ENCODE results near the gene MAPK8IP2. TPM values are rescaled to one million over a fixed set of nuclear protein-coding genes. Genes with fewer than 3 reads are reported as not detected.

MAPK8IP2 gene
- total RNA-seq, 5 donors from 2014 or later (not counting 1 experiment from before 2014, with no cell fraction given): 0.13 to 0.55 (median 0.39) TPM

GRCh38 chr22:50561401-50562358 is 38.9 kb upstream of the MAPK8IP2 start:
- H3K4me3 ChIP-seq (ENCODE audit: control insufficient read depth in 1 of 2, extremely low read depth in 1 of 2, low read length in 1 of 2): no peak overlapping the region
- peak in 4 of 35 experiments; percentile 31 to 49 (median 37) for DNase-seq
- POLR2A ChIA-PET: interaction anchor here in 1 of 2 donors (0.6 kb wide), 1 partner anchor 736 kb away, joined by 4 read pairs; no protein-coding TSS in a partner anchor

GRCh38 chr22:50562523-50563412 is 37.8 kb upstream of the MAPK8IP2 start, which contains the start of gene SYCE3:
Gene SYCE3, minus strand, starts transcription at chr22:50562919. Its CDS starts 6,514 bp downstream, at chr22:50556405.
- DNase-seq (peak; percentile 89 to 98 (median 96)), ATAC-seq (replicated peaks in 1 of 4) (peak; percentile 93 to 98 (median 95))
- Mint-ChIP-seq H3K27ac (peak within 1 kb of the TSS; percentile 88 to 89), H3K36me3 (no peaks in the 10 kb centered on the region), H3K4me3 (peak within 1 kb of the TSS; percentile 90 to 93 (median 90)), H3K4me1 (peaks cover 17 to 20% (median 17%) of the 10 kb centered on the region in 3 donors), H3K9me3 (no peaks in the 10 kb centered on the region), H3K27me3 (no peaks in the 10 kb centered on the region)
- 2% methylated on average over 50 of the region's 61 CpGs for WGBS (ENCODE audit: insufficient coverage)
- peaks cover 0 to 17% of the 10 kb centered on the region in 2 experiments for H3K4me1 ChIP-seq (ENCODE audit: control insufficient read depth in 1 of 2, extremely low read depth in 1 of 2, insufficient read depth in 2 of 2, low read length in 2 of 2)
- ChIA-PET CTCF (interaction anchor here in 1 of 2 donors (0.5 to 2.3 kb wide), 10 partner anchors 15 to 229 kb away, joined by 3 to 15 read pairs (median 4); partner anchors contain the start of genes LMF2 and SCO2), POLR2A (interaction anchor here in 1 of 2 donors (0.5 to 1.2 kb wide), 4 partner anchors 14 to 57 kb away, joined by 4 to 7 read pairs (median 4); partner anchors contain the start of gene NCAPH2)
- peak within 1 kb of the TSS; percentile 52 for H3K27ac ChIP-seq (ENCODE audit: low read length)
- peaks cover 0 to 5% of the 10 kb centered on the region in 2 experiments for H3K27me3 ChIP-seq (replicated peaks in 1 of 2; ENCODE audit: control insufficient read depth in 2 of 2, extremely low read depth in 1 of 2, insufficient read depth in 2 of 2, low read length in 1 of 2)
- no peaks in the 10 kb centered on the region for H3K36me3 ChIP-seq (ENCODE audit: control insufficient read depth in 2 of 2, extremely low read depth in 1 of 2, insufficient read depth in 1 of 2, low read length in 1 of 2)
- no peaks in the 10 kb centered on the region for H3K9me3 ChIP-seq
- peak within 1 kb of the TSS; percentile 81 to 83 for H3K4me3 ChIP-seq (ENCODE audit: control insufficient read depth in 1 of 2, extremely low read depth in 1 of 2, low read length in 1 of 2)

More at GRCh38 chr22:50561401-50562358, 38.9 kb upstream of the MAPK8IP2 start:
- Mint-ChIP-seq H3K4me1 (peaks cover 17 to 20% (median 17%) of the 10 kb centered on the region in 3 donors), H3K36me3 (no peaks in the 10 kb centered on the region), H3K9me3 (no peaks in the 10 kb centered on the region), H3K4me3 (peak overlapping the region in 2 of 3 donors; percentile 64 to 69), H3K27me3 (no peaks in the 10 kb centered on the region), H3K27ac (peak overlapping the region; percentile 71 to 84)
- peaks cover 0 to 5% of the 10 kb centered on the region in 2 experiments for H3K27me3 ChIP-seq (replicated peaks in 1 of 2; ENCODE audit: control insufficient read depth in 2 of 2, extremely low read depth in 1 of 2, insufficient read depth in 2 of 2, low read length in 1 of 2)
- 71% methylated on average over 14 of the region's 34 CpGs for WGBS (ENCODE audit: insufficient coverage)
- no peaks in the 10 kb centered on the region for H3K36me3 ChIP-seq (ENCODE audit: control insufficient read depth in 2 of 2, extremely low read depth in 1 of 2, insufficient read depth in 1 of 2, low read length in 1 of 2)
- peaks cover 0 to 17% of the 10 kb centered on the region in 2 experiments for H3K4me1 ChIP-seq (ENCODE audit: control insufficient read depth in 1 of 2, extremely low read depth in 1 of 2, insufficient read depth in 2 of 2, low read length in 2 of 2)
- CTCF ChIA-PET: no interaction called here
- no peak overlapping the region for H3K27ac ChIP-seq (ENCODE audit: low read length)
- no peak for ATAC-seq (replicated peaks in 1 of 4)
- H3K9me3 ChIP-seq: no peaks in the 10 kb centered on the region

- DNase-seq: no peak
- Histone ChIP-seq H3K4me1 (ENCODE audit: control insufficient read depth in 1 of 2, extremely low read depth in 1 of 2, insufficient read depth in 2 of 2, low read length in 2 of 2) (peaks cover 0 to 17% of the 10 kb centered on the region in 2 experiments), H3K4me3 (ENCODE audit: control insufficient read depth in 1 of 2, extremely low read depth in 1 of 2, low read length in 1 of 2) (peak overlapping the region; percentile 81 to 83), H3K27ac (ENCODE audit: low read length) (no peak overlapping the region), H3K9me3 (no peaks in the 10 kb centered on the region), H3K36me3 (ENCODE audit: control insufficient read depth in 2 of 2, extremely low read depth in 1 of 2, insufficient read depth in 1 of 2, low read length in 1 of 2) (peaks cover 2 to 3% of the 10 kb centered on the region in 2 donors), H3K27me3 (replicated peaks in 1 of 2; ENCODE audit: control insufficient read depth in 2 of 2, extremely low read depth in 1 of 2, insufficient read depth in 2 of 2, low read length in 1 of 2) (peaks cover 0 to 3% of the 10 kb centered on the region in 2 experiments)
- Mint-ChIP-seq H3K9me3 (no peaks in the 10 kb centered on the region), H3K27me3 (no peaks in the 10 kb centered on the region), H3K4me1 (peaks cover 17 to 20% (median 17%) of the 10 kb centered on the region in 3 donors), H3K36me3 (peaks cover 2% of the 10 kb centered on the region), H3K27ac (peak overlapping the region; percentile 88 to 89), H3K4me3 (peak overlapping the region; percentile 90 to 93 (median 90))
- ChIA-PET CTCF (interaction anchor here in 1 of 2 donors (0.6 to 2.3 kb wide), 9 partner anchors 16 to 66 kb away, joined by 3 to 15 read pairs (median 5); partner anchors contain the start of genes LMF2 and SCO2), POLR2A (interaction anchor here in 1 of 2 donors (0.5 to 1.2 kb wide), 4 partner anchors 38 to 236 kb away, joined by 3 to 7 read pairs (median 4); partner anchors contain the start of gene NCAPH2)
- ATAC-seq (replicated peaks in 1 of 4): peak in 2 of 4 experiments; percentile 1 to 2
- WGBS (ENCODE audit: insufficient coverage): 23% methylated on average over 5 of the region's 17 CpGs
Observed at GRCh38 chr22:50563413-50564160, 37.0 kb upstream of the MAPK8IP2 start.

GRCh38 chr22:50564289-50564688 is 36.3 kb upstream of the MAPK8IP2 start:
- H3K36me3 Mint-ChIP-seq: peaks cover 4% of the 10 kb centered on the region
- ATAC-seq (replicated peaks in 1 of 4): no peak
- CTCF ChIA-PET: interaction anchor here in 1 of 2 donors (0.6 to 2.3 kb wide), 3 partner anchors 39 to 57 kb away, joined by 3 to 13 read pairs (median 5); partner anchors contain the start of genes LMF2 and SCO2

GRCh38 chr22:50567721-50568252 is 32.8 kb upstream of the MAPK8IP2 start:
- peaks cover 8 to 11% (median 11%) of the 10 kb centered on the region in 3 donors for H3K4me1 Mint-ChIP-seq
- Histone ChIP-seq H3K36me3 (ENCODE audit: control insufficient read depth in 2 of 2, extremely low read depth in 1 of 2, insufficient read depth in 1 of 2, low read length in 1 of 2) (peaks cover 14 to 38% of the 10 kb centered on the region in 2 donors), H3K27ac (ENCODE audit: low read length) (no peak overlapping the region), H3K9me3 (no peaks in the 10 kb centered on the region), H3K4me1 (ENCODE audit: control insufficient read depth in 1 of 2, extremely low read depth in 1 of 2, insufficient read depth in 2 of 2, low read length in 2 of 2) (peaks cover 0 to 10% of the 10 kb centered on the region in 2 experiments), H3K27me3 (replicated peaks in 1 of 2; ENCODE audit: control insufficient read depth in 2 of 2, extremely low read depth in 1 of 2, insufficient read depth in 2 of 2, low read length in 1 of 2) (peaks cover 0 to 2% of the 10 kb centered on the region in 2 experiments), H3K4me3 (ENCODE audit: control insufficient read depth in 1 of 2, extremely low read depth in 1 of 2, low read length in 1 of 2) (no peak overlapping the region)
- H3K27ac Mint-ChIP-seq: no peak overlapping the region
- WGBS (ENCODE audit: insufficient coverage): 88% methylated on average over 1 of the region's 7 CpGs
- no peaks in the 10 kb centered on the region for H3K9me3 Mint-ChIP-seq
- H3K27me3 Mint-ChIP-seq: no peaks in the 10 kb centered on the region
- DNase-seq (no peak), ATAC-seq (replicated peaks in 1 of 4) (no peak)
- H3K4me3 Mint-ChIP-seq: no peak overlapping the region
- POLR2A ChIA-PET: no interaction called here
- CTCF ChIA-PET: no interaction called here
- peaks cover 27% of the 10 kb centered on the region for H3K36me3 Mint-ChIP-seq

More at GRCh38 chr22:50564289-50564688, 36.3 kb upstream of the MAPK8IP2 start:
- Histone ChIP-seq H3K4me1 (ENCODE audit: control insufficient read depth in 1 of 2, extremely low read depth in 1 of 2, insufficient read depth in 2 of 2, low read length in 2 of 2) (peaks cover 0 to 17% of the 10 kb centered on the region in 2 experiments), H3K9me3 (no peaks in the 10 kb centered on the region), H3K27ac (ENCODE audit: low read length) (no peak overlapping the region), H3K4me3 (ENCODE audit: control insufficient read depth in 1 of 2, extremely low read depth in 1 of 2, low read length in 1 of 2) (no peak overlapping the region), H3K27me3 (replicated peaks in 1 of 2; ENCODE audit: control insufficient read depth in 2 of 2, extremely low read depth in 1 of 2, insufficient read depth in 2 of 2, low read length in 1 of 2) (peaks cover 0 to 2% of the 10 kb centered on the region in 2 experiments), H3K36me3 (ENCODE audit: control insufficient read depth in 2 of 2, extremely low read depth in 1 of 2, insufficient read depth in 1 of 2, low read length in 1 of 2) (peaks cover 7 to 8% of the 10 kb centered on the region in 2 donors)
- Mint-ChIP-seq H3K27me3 (no peaks in the 10 kb centered on the region), H3K9me3 (no peaks in the 10 kb centered on the region), H3K27ac (no peak overlapping the region), H3K4me1 (peaks cover 17 to 20% (median 17%) of the 10 kb centered on the region in 3 donors), H3K4me3 (peak overlapping the region in 1 of 3 donors; percentile 90)
- WGBS (ENCODE audit: insufficient coverage): 95% methylated on average over 11 of the region's 11 CpGs
- POLR2A ChIA-PET: interaction anchor here in 1 of 2 donors (0.5 kb wide), 1 partner anchor 237 kb away, joined by 3 read pairs; no protein-coding TSS in a partner anchor
- DNase-seq: no peak
